Dendritic cell treated with granulocyte-macrophage colony-stimulating factor and Interleukin-4, amounts not matched to agents 40 ng/mL and 50 ng/mL, for 4 days (primary cell): ENCODE data around the gene MMP7.

Experiments used
- H3K27ac Mint-ChIP-seq: one replicate; pipeline ENCODE4 v1.8.0; 2022; ENCODE audit warnings: mild to moderate bottlenecking, mixed read lengths
- H3K27me3 Mint-ChIP-seq: one replicate; pipeline ENCODE4 v1.8.0; 2022; ENCODE audit warnings: mild to moderate bottlenecking, mixed read lengths
- H3K36me3 Mint-ChIP-seq: one replicate; pipeline ENCODE4 v1.8.0; 2022; ENCODE audit warnings: low read depth, mixed read lengths
- H3K4me1 Mint-ChIP-seq: one replicate; pipeline ENCODE4 v1.8.0; 2022; ENCODE audit warnings: low read depth, mixed read lengths
- H3K4me3 Mint-ChIP-seq: one replicate; pipeline ENCODE4 v1.8.0; 2022; ENCODE audit warnings: mild to moderate bottlenecking, moderate library complexity, mixed read lengths
- H3K9me3 Mint-ChIP-seq: one replicate; pipeline ENCODE4 v1.8.0; 2022; ENCODE audit warnings: mixed read lengths
- intact Hi-C: fragments of 100-400 bp; cut with micrococcal nuclease; formaldehyde crosslinking; loops from one replicate; pipeline ENCODE4 v1.15.0; 2022

The MMP7 gene

DNA sequence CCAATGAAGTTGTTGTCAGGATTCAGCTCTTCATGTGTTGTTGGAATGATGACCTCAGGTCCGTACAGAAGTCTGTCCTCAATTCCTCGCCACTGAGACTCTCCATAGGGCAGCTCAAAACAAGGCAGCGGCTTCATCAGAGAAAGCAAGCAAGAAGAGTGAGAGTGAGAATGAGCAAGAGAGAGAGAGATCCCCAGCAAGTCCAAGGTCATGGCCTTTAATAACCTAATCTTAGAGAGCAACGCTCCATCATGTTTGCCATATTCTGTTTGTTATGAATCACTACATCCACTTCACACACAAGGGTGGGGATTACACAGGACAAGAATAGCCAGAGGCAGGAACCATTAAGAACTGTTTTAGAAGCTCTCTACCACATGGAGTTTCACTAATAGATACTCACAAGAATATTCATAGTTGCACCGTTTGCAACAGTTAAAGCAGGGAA is 23.3 kb upstream of the MMP7 start:
- H3K36me3 Mint-ChIP-seq = no peaks in the 10 kb centered on the region
- H3K4me3 Mint-ChIP-seq = no peak overlapping the region
- intact Hi-C loops = no loop called here
- H3K27me3 Mint-ChIP-seq = no peaks in the 10 kb centered on the region
- no peaks in the 10 kb centered on the region for H3K9me3 Mint-ChIP-seq
- H3K27ac Mint-ChIP-seq = no peak overlapping the region
- no peaks in the 10 kb centered on the region for H3K4me1 Mint-ChIP-seq

- H3K4me3 Mint-ChIP-seq = no peak overlapping the region
- H3K27ac Mint-ChIP-seq = no peak overlapping the region
- H3K9me3 Mint-ChIP-seq = no peaks in the 10 kb centered on the region
- no peaks in the 10 kb centered on the region for H3K36me3 Mint-ChIP-seq
- H3K27me3 Mint-ChIP-seq = no peaks in the 10 kb centered on the region
- intact Hi-C loops = no loop called here
- H3K4me1 Mint-ChIP-seq = peaks cover 5% of the 10 kb centered on the region
Observed at GRCh38 chr11:102552447-102553194, 22.1 kb upstream of the MMP7 start.

DNA sequence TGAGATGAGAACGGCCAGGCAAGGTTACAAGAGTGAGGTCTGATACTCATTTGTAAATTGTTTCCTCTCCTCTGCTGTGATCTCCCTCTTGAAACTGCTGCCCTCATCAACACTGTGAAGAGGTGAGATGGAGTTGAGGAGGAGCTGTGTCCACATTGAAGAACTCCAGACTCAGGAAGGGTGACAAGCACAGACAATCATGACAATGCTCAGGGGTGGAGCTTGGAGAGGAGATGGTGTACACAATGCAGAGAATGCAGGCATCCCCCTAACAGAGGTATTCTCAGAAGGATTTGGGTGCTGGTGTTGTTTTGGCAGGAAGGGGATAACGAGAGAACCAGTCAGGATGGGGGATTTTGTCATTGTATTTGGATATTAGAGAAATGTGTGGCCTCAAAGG is 21.5 kb upstream of the MMP7 start:
- H3K27ac Mint-ChIP-seq = no peak overlapping the region

DNA sequence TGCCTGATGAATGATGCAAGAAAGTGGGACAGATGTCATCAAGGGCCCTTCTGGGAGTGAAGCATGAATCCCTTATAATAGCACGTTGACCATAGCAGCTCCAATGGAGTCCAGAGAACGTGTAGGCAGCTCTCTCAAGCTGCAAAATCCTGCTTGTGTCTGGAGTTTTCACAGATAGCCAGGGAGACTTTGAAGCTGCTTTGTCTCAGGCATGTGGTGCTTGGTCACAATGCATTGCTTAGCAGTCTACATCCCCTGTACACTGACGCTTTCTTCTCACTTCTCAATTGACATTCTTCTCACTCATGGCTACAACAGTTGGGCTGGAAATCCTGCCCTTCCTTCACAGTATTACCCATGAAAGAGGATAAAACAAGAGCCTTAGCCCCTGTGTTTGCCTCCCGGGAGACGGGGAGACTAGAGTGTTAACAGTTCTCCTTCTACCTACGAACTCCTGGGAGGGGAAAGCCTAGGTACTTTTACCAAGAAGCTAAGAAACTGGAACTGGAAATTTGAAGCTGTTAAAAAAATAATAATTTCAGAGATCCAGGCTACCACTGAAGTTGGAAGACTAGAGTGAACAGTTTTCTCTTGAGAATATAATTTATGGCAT is 20.7 kb upstream of the MMP7 start:
- Mint-ChIP-seq H3K4me1 (peaks cover 7% of the 10 kb centered on the region), H3K36me3 (no peaks in the 10 kb centered on the region), H3K4me3 (no peak overlapping the region), H3K27me3 (no peaks in the 10 kb centered on the region), H3K9me3 (no peaks in the 10 kb centered on the region), H3K27ac (no peak overlapping the region)
- intact Hi-C loops = no loop called here

More for the DNA sequence above, 21.5 kb upstream of the MMP7 start:
- H3K36me3 Mint-ChIP-seq = no peaks in the 10 kb centered on the region
- no peaks in the 10 kb centered on the region for H3K9me3 Mint-ChIP-seq
- H3K4me3 Mint-ChIP-seq = no peak overlapping the region
- intact Hi-C loops = no loop called here
- H3K4me1 Mint-ChIP-seq = peaks cover 5% of the 10 kb centered on the region
- no peaks in the 10 kb centered on the region for H3K27me3 Mint-ChIP-seq

- Mint-ChIP-seq H3K4me3 (no peak overlapping the region), H3K27ac (no peak overlapping the region), H3K4me1 (peaks cover 14% of the 10 kb centered on the region), H3K9me3 (no peaks in the 10 kb centered on the region), H3K27me3 (peaks cover 3% of the 10 kb centered on the region), H3K36me3 (no peaks in the 10 kb centered on the region)
- intact Hi-C loops = no loop called here
Observed at GRCh38 chr11:102546923-102547471, 16.4 kb upstream of the MMP7 start.

DNA sequence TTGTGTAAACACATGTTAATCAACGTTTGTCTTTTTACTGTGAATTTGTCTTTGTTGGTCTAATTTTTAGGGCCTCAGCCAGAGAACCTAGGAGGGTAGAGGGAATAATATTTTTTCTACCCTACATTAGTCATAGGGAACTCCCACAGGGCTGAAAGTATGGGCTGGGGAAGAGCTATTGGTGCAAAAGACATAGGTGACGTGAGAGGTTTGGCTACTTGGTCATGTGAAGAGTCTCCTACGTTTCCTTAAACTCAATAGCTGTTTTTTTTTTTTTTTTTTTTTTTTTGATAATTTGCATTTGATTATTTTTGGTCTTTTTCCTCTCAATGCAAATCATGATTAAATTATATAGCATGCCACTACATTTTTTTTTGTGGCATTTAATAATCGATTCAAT is 15.9 kb upstream of the MMP7 start:
- Mint-ChIP-seq H3K9me3 (no peaks in the 10 kb centered on the region), H3K27ac (no peak overlapping the region), H3K36me3 (no peaks in the 10 kb centered on the region), H3K4me3 (no peak overlapping the region), H3K27me3 (peaks cover 3% of the 10 kb centered on the region), H3K4me1 (peaks cover 14% of the 10 kb centered on the region)
- intact Hi-C loops = no loop called here

DNA sequence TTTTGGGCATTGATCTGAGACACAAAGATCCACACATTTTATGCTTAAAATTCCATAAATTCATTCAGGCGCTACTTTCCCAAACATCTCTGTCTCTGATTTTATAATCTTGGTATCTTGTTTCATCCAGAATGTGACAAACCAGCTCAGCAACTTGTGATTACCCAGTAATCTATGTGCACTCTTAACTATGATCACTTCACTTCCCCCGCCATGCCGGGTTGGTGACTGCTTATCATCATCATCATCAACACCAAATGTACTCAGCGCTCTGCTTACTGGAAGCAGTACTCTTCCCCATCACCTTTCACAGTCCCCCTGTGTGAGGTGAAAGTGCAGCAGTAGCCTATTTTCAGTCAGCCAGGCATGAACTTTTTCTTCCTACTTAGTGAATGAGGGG is 15.2 kb upstream of the MMP7 start:
- H3K27ac Mint-ChIP-seq = no peak overlapping the region
- H3K4me1 Mint-ChIP-seq = peaks cover 14% of the 10 kb centered on the region
- H3K36me3 Mint-ChIP-seq = no peaks in the 10 kb centered on the region
- no peaks in the 10 kb centered on the region for H3K9me3 Mint-ChIP-seq
- no peak overlapping the region for H3K4me3 Mint-ChIP-seq
- intact Hi-C loops = no loop called here
- peaks cover 3% of the 10 kb centered on the region for H3K27me3 Mint-ChIP-seq

- Mint-ChIP-seq H3K4me1 (peaks cover 14% of the 10 kb centered on the region), H3K9me3 (no peaks in the 10 kb centered on the region), H3K4me3 (no peak overlapping the region), H3K36me3 (no peaks in the 10 kb centered on the region), H3K27ac (no peak overlapping the region), H3K27me3 (peaks cover 3% of the 10 kb centered on the region)
- intact Hi-C loops = no loop called here
Observed at GRCh38 chr11:102544594-102544993, 14.0 kb upstream of the MMP7 start.

- Mint-ChIP-seq H3K4me1 (peaks cover 3% of the 10 kb centered on the region), H3K9me3 (no peaks in the 10 kb centered on the region), H3K36me3 (no peaks in the 10 kb centered on the region), H3K27me3 (peaks cover 3% of the 10 kb centered on the region), H3K27ac (no peak overlapping the region), H3K4me3 (no peak overlapping the region)
- intact Hi-C loops = no loop called here
Observed at GRCh38 chr11:102539567-102539966, 9.0 kb upstream of the MMP7 start.

GRCh38 chr11:102538932-102539331 is 8.4 kb upstream of the MMP7 start:
- intact Hi-C loops = no loop called here
- Mint-ChIP-seq H3K36me3 (no peaks in the 10 kb centered on the region), H3K4me3 (no peak overlapping the region), H3K9me3 (no peaks in the 10 kb centered on the region), H3K27ac (no peak overlapping the region), H3K27me3 (peaks cover 3% of the 10 kb centered on the region), H3K4me1 (peaks cover 5% of the 10 kb centered on the region)

DNA sequence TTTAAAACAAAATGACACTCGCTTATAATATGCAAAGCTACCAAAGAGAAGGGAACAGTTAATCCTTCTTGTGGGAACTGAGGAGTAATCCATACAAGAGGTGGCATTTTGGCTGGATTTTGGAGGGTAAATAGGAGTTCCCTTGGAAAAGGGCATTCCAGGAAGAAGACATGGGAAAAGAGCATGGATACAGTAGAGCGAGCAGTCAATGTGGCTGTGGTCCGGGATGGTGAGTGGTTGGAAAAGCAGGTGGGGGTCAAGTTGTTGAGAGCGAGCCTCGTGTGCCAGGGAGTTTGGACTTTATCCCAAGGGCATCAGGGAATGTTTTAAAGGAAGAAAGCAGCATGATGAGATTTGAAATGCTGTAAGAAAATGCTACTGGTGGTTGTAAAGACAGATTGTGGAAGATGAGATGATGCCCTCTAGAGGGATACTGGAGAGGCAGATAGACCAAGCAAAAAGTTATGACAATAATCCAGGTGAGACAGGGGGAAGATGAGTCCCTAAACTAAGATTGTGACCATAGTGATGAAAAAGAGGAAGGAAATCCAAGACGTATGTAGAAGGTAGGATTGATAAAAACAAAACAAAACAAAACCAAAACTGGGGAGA is 3.8 kb upstream of the MMP7 start:
- H3K9me3 Mint-ChIP-seq = no peaks in the 10 kb centered on the region
- no peaks in the 10 kb centered on the region for H3K36me3 Mint-ChIP-seq
- H3K27me3 Mint-ChIP-seq = no peaks in the 10 kb centered on the region
- H3K4me3 Mint-ChIP-seq = no peak overlapping the region
- H3K27ac Mint-ChIP-seq = no peak overlapping the region
- intact Hi-C loops = no loop called here
- peaks cover 5% of the 10 kb centered on the region for H3K4me1 Mint-ChIP-seq

DNA sequence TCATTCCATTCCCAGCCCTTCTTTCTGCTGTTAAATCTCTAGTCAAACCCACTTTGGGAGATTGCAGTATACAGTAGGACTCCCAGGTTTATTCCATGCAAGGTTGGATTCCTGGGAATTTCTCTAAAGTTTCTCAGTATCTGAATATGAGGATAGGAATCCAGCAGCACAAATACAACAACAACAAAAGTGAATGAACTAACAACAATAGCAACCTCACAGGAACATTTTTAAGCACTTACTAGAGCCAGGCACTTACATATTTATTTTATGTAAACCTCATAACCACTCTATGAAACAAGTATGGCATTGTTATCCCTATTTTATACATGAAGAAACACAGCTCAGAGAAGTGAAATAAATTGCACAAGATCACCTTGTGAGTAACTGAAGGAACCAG is 1.9 kb downstream of the MMP7 start:
- H3K9me3 Mint-ChIP-seq = no peaks in the 10 kb centered on the region
- no peaks in the 10 kb centered on the region for H3K36me3 Mint-ChIP-seq
- no peaks in the 10 kb centered on the region for H3K27me3 Mint-ChIP-seq
- no peak overlapping the region for H3K27ac Mint-ChIP-seq
- H3K4me1 Mint-ChIP-seq = no peaks in the 10 kb centered on the region
- intact Hi-C loops = no loop called here
- no peak overlapping the region for H3K4me3 Mint-ChIP-seq

DNA sequence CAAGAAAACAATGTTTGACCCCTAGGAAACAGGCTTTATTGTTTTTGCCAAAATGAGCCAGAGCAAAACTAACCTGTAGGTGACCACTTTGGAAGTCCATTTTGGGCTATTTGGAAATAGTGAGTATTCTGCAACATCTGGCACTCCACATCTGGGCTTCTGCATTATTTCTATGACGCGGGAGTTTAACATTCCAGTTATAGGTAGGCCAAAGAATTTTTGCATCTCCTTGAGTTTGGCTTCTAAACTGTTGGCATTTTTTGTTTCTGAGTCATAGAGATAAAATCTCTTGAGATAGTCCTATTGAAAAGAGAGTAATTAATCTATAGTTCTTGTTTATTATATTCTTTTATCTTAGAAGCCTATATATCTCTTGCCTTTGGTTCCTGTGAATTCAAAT is 2.9 kb downstream of the MMP7 start:
- Mint-ChIP-seq H3K36me3 (no peaks in the 10 kb centered on the region), H3K27ac (no peak overlapping the region), H3K4me1 (peaks cover 5% of the 10 kb centered on the region), H3K4me3 (no peak overlapping the region), H3K9me3 (no peaks in the 10 kb centered on the region), H3K27me3 (no peaks in the 10 kb centered on the region)
- intact Hi-C loops = no loop called here

DNA sequence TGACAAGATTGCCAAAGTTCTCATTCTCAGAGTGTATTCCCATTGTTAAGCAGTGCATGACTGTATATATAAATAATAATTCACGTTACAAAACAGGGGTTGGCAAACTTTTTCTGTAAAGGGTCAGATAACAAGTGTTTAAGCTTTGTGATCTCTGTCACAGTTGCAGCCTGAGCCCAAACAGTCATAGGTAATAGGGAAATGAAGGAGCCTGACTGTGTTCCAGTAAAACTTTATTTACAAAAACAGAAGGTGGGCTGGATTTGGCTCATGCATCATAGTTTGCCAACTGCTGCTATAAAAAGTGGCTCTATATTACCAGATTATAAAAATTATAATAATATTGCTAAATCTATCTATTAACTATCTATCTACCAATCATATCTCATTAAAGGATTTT is 3.5 kb downstream of the MMP7 start:
- no peak overlapping the region for H3K27ac Mint-ChIP-seq
- intact Hi-C loops = no loop called here
- H3K4me1 Mint-ChIP-seq = peaks cover 7% of the 10 kb centered on the region
- H3K36me3 Mint-ChIP-seq = no peaks in the 10 kb centered on the region
- no peaks in the 10 kb centered on the region for H3K27me3 Mint-ChIP-seq
- no peak overlapping the region for H3K4me3 Mint-ChIP-seq
- no peaks in the 10 kb centered on the region for H3K9me3 Mint-ChIP-seq
